HFF-Myc (cell line): ENCODE measurements around the gene PELI2.

Experiments
- DNase-seq: peaks from one replicate; pipeline ENCODE4 v3.0.0-alpha.2; 2011; ENCODE audit warnings: low read depth; ENCODE audit errors: extremely low read depth
- H3K4me3 ChIP-seq: replicated peaks from 2 replicates; pipeline ENCODE4 v1.5.1; 2011; ENCODE audit warnings: low read depth, mild to moderate bottlenecking, control low read depth, low read length
- TF ChIP-seq, protein P1 (sequence below): IDR thresholded peaks from 2 replicates; pipeline ENCODE4 v1.5.1; 2012; ENCODE audit warnings: mild to moderate bottlenecking, low read depth, low read length, control low read depth; ENCODE audit errors: missing control alignments

The PELI2 gene

GRCh38 chr14:56268039-56268438, 149.8 kb downstream of the PELI2 start:
- H3K4me3 ChIP-seq = no peak overlapping the region
- TF ChIP-seq, protein P1, sequence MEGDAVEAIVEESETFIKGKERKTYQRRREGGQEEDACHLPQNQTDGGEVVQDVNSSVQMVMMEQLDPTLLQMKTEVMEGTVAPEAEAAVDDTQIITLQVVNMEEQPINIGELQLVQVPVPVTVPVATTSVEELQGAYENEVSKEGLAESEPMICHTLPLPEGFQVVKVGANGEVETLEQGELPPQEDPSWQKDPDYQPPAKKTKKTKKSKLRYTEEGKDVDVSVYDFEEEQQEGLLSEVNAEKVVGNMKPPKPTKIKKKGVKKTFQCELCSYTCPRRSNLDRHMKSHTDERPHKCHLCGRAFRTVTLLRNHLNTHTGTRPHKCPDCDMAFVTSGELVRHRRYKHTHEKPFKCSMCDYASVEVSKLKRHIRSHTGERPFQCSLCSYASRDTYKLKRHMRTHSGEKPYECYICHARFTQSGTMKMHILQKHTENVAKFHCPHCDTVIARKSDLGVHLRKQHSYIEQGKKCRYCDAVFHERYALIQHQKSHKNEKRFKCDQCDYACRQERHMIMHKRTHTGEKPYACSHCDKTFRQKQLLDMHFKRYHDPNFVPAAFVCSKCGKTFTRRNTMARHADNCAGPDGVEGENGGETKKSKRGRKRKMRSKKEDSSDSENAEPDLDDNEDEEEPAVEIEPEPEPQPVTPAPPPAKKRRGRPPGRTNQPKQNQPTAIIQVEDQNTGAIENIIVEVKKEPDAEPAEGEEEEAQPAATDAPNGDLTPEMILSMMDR = no peak
- no peak for DNase-seq

- DNase-seq = no peak
- no peak overlapping the region for H3K4me3 ChIP-seq
- TF ChIP-seq, protein P1 = no peak
These were observed 150.5 kb downstream of the PELI2 start for GRCh38 chr14:56268673-56269072.

DNA sequence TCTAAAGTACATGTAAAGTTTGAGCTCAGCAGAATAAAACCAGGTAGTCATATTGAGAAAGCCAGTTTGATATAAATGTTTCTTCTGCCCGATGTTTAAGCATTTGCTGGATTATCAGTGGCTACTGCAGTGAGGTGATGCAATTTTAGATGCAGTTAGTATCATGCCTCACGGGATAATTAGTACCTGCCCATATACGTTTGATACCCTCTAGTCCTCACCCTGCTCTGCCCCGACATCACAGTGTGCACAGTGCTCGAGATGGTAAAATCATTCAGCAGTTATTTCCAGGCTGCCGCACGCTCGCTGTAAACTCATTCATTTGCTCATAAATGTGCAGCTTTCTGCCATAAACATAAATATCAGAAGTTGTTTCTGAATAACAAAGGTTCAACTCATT, 152.7 kb downstream of the PELI2 start:
- no peak overlapping the region for H3K4me3 ChIP-seq
- no peak for DNase-seq
- TF ChIP-seq, protein P1 = no peak

DNA sequence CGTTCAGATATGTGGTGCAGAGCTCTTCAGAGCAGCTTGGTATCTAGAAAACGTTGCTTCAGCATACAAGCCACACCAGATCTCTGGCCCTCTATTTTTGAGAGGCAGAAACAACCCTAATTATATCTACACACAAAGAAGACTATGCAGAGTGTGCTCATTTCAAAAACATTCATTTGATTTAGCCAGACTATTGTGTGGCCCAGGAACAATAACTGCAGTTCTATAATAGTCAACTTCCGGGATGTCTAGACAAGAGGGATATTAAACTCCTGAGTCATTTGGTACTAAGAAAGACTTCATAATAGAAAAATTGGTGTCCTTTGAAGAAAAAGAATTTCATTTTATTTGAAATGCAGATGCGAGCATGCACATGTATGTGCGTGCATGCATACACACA, 153.8 kb downstream of the PELI2 start:
- TF ChIP-seq, protein P1 = no peak
- H3K4me3 ChIP-seq = no peak overlapping the region
- DNase-seq = no peak

- TF ChIP-seq, protein P1 = no peak
- no peak for DNase-seq
- no peak overlapping the region for H3K4me3 ChIP-seq
These were observed 154.9 kb downstream of the PELI2 start for GRCh38 chr14:56273155-56273554.

- TF ChIP-seq, protein P1 = no peak
- no peak for DNase-seq
- no peak overlapping the region for H3K4me3 ChIP-seq
These were observed 155.7 kb downstream of the PELI2 start for GRCh38 chr14:56273951-56274350.

GRCh38 chr14:56274556-56274955, 156.3 kb downstream of the PELI2 start:
- H3K4me3 ChIP-seq = no peak overlapping the region
- TF ChIP-seq, protein P1 = no peak
- no peak for DNase-seq
